ENCODE data around the gene ADGRD1. TPM values are rescaled to one million over a fixed set of nuclear protein-coding genes. Genes with fewer than 3 reads are reported as not detected.

Gene ADGRD1
- total RNA-seq, 1 experiment from 2014 or later = not detected

- DNase-seq (ENCODE audit: low read depth) = no peak
Measured at GRCh38 chr12:131025234-131025633, 71.5 kb downstream of the ADGRD1 start.

- no peak for DNase-seq (ENCODE audit: low read depth)
Measured at GRCh38 chr12:131025939-131026702, 72.4 kb downstream of the ADGRD1 start.

GRCh38 chr12:131026754-131027153, 73.0 kb downstream of the ADGRD1 start:
- no peak for DNase-seq (ENCODE audit: low read depth)

- DNase-seq (ENCODE audit: low read depth) = no peak
Measured at GRCh38 chr12:131027264-131027663, 73.6 kb downstream of the ADGRD1 start.

- DNase-seq (ENCODE audit: low read depth) = no peak
Measured at GRCh38 chr12:131027876-131028586, 74.3 kb downstream of the ADGRD1 start.

- DNase-seq (ENCODE audit: low read depth) = no peak
Measured at GRCh38 chr12:131028587-131029338, 75.1 kb downstream of the ADGRD1 start.

GRCh38 chr12:131030472-131031328, 77.0 kb downstream of the ADGRD1 start:
- DNase-seq (ENCODE audit: low read depth) = no peak

GRCh38 chr12:131032082-131032750, 78.5 kb downstream of the ADGRD1 start:
- DNase-seq (ENCODE audit: low read depth) = no peak

GRCh38 chr12:131033486-131033885, 79.8 kb downstream of the ADGRD1 start:
- no peak for DNase-seq (ENCODE audit: low read depth)

- DNase-seq (ENCODE audit: low read depth) = no peak
Measured at GRCh38 chr12:131033886-131034482, 80.3 kb downstream of the ADGRD1 start.

GRCh38 chr12:131034631-131035244, 81.0 kb downstream of the ADGRD1 start:
- no peak for DNase-seq (ENCODE audit: low read depth)

GRCh38 chr12:131035245-131035681, 81.6 kb downstream of the ADGRD1 start:
- no peak for DNase-seq (ENCODE audit: low read depth)

- no peak for DNase-seq (ENCODE audit: low read depth)
Measured at GRCh38 chr12:131038159-131038558, 84.5 kb downstream of the ADGRD1 start.

GRCh38 chr12:131038961-131039950, 85.5 kb downstream of the ADGRD1 start:
- no peak for DNase-seq (ENCODE audit: low read depth)

- DNase-seq (ENCODE audit: low read depth) = no peak
Measured at GRCh38 chr12:131040491-131040890, 86.8 kb downstream of the ADGRD1 start.

- DNase-seq (ENCODE audit: low read depth) = no peak
Measured at GRCh38 chr12:131041216-131041967, 87.7 kb downstream of the ADGRD1 start.

- no peak for DNase-seq (ENCODE audit: low read depth)
Measured at GRCh38 chr12:131041968-131042833, 88.5 kb downstream of the ADGRD1 start.
